H9 (cell line): ENCODE measurements around the gene CRACDL. TPM values are rescaled to one million over a fixed set of nuclear protein-coding genes. Genes with fewer than 3 reads are reported as not detected.

ENCODE experiments used
- DNase-seq: peaks from one replicate; pipeline ENCODE4 v3.0.0-alpha.2; 2017
- H2AFZ ChIP-seq: one replicate; pipeline ENCODE4 v1.6.1; 2013; ENCODE audit warnings: mild to moderate bottlenecking, low read length, control low read depth, moderate library complexity
- H2AK5ac ChIP-seq: 2 replicates; pipeline ENCODE4 v1.6.1; 2013; ENCODE audit warnings: low read length, control low read depth, mixed read lengths; ENCODE audit not compliant: insufficient read length
- H2BK120ac ChIP-seq: one replicate; pipeline ENCODE4 v1.6.1; 2013; ENCODE audit warnings: low read depth, mild to moderate bottlenecking, low read length, control low read depth, inconsistent platforms; ENCODE audit not compliant: poor library complexity, severe bottlenecking
- H2BK12ac ChIP-seq: 2 replicates; pipeline ENCODE4 v1.6.1; 2013; ENCODE audit warnings: low read length, control low read depth, mixed read lengths, low read depth; ENCODE audit not compliant: insufficient read length
- H2BK15ac ChIP-seq: 2 replicates; pipeline ENCODE4 v1.6.1; 2013; ENCODE audit warnings: low read depth, low read length, control low read depth
- H2BK20ac ChIP-seq: one replicate; pipeline ENCODE4 v1.6.1; 2013; ENCODE audit warnings: low read depth, mild to moderate bottlenecking, low read length, control low read depth, inconsistent platforms; ENCODE audit not compliant: poor library complexity, severe bottlenecking
- H2BK5ac ChIP-seq: 2 replicates; pipeline ENCODE4 v1.6.1; 2013; ENCODE audit warnings: low read length, control low read depth, mixed read lengths; ENCODE audit not compliant: insufficient read length
- H3K14ac ChIP-seq: 2 replicates; pipeline ENCODE4 v1.6.1; 2013; ENCODE audit warnings: low read length, control low read depth; ENCODE audit not compliant: insufficient read depth
- H3K18ac ChIP-seq: 2 replicates; pipeline ENCODE4 v1.6.1; 2013; ENCODE audit warnings: low read depth, mild to moderate bottlenecking, mixed read lengths, low read length, control low read depth; ENCODE audit not compliant: insufficient read length
- H3K23ac ChIP-seq: 2 replicates; pipeline ENCODE4 v1.6.1; 2013; ENCODE audit warnings: low read length, control low read depth, mixed read lengths, low read depth; ENCODE audit not compliant: insufficient read length
- H3K23me2 ChIP-seq: 2 replicates; pipeline ENCODE4 v1.6.1; 2013; ENCODE audit warnings: low read depth, mild to moderate bottlenecking, mixed read lengths, low read length, control low read depth; ENCODE audit not compliant: insufficient read length, poor library complexity, severe bottlenecking
- H3K27ac ChIP-seq: 2 replicates; pipeline ENCODE4 v1.5.1; 2013; ENCODE audit warnings: low read length, control low read depth, mixed read lengths, low read depth; ENCODE audit not compliant: insufficient read length
- H3K27me3 ChIP-seq: 2 replicates; pipeline ENCODE4 v1.6.1; 2013; ENCODE audit warnings: low read length, control low read depth, inconsistent platforms; ENCODE audit not compliant: insufficient read depth
- H3K4ac ChIP-seq: 2 replicates; pipeline ENCODE4 v1.6.1; 2013; ENCODE audit warnings: low read depth, mild to moderate bottlenecking, control low read depth, inconsistent platforms, low read length, moderate library complexity
- H3K4me1 ChIP-seq: 2 replicates; pipeline ENCODE4 v1.6.1; 2013; ENCODE audit warnings: low read length, control low read depth, inconsistent platforms; ENCODE audit not compliant: insufficient read depth
- H3K4me2 ChIP-seq: 2 replicates; pipeline ENCODE4 v1.6.1; 2013; ENCODE audit warnings: low read length, control low read depth, mixed read lengths; ENCODE audit not compliant: insufficient read length, insufficient read depth
- H3K56ac ChIP-seq: 2 replicates; pipeline ENCODE4 v1.6.1; 2013; ENCODE audit warnings: low read depth, mild to moderate bottlenecking, mixed read lengths, low read length, control low read depth; ENCODE audit not compliant: insufficient read length
- H3K79me1 ChIP-seq: 2 replicates; pipeline ENCODE4 v1.6.1; 2013; ENCODE audit warnings: low read depth, mild to moderate bottlenecking, moderate library complexity, low read length, control low read depth, inconsistent platforms; ENCODE audit not compliant: insufficient read depth, poor library complexity, severe bottlenecking
- H3K79me2 ChIP-seq: 2 replicates; pipeline ENCODE4 v1.6.1; 2013; ENCODE audit warnings: low read length, control low read depth, inconsistent platforms; ENCODE audit not compliant: insufficient read depth
- H3K9ac ChIP-seq: 2 replicates; pipeline ENCODE4 v1.6.1; 2013; ENCODE audit warnings: low read length, control low read depth, mixed read lengths; ENCODE audit not compliant: insufficient read length; ENCODE audit errors: extremely low read depth
- H3K9me3 ChIP-seq: one replicate; pipeline ENCODE4 v1.6.1; 2013; ENCODE audit warnings: low read depth, low read length, inconsistent platforms; ENCODE audit not compliant: control insufficient read depth
- H3T11ph ChIP-seq: one replicate; pipeline ENCODE4 v1.6.1; 2013; ENCODE audit warnings: mild to moderate bottlenecking, low read length, control low read depth, inconsistent platforms
- H4K20me1 ChIP-seq: one replicate; pipeline ENCODE4 v1.6.1; 2013; ENCODE audit not compliant: control insufficient read depth, insufficient read length, insufficient read depth
- H4K5ac ChIP-seq: 2 replicates; pipeline ENCODE4 v1.6.1; 2013; ENCODE audit warnings: low read depth, mild to moderate bottlenecking, mixed read lengths, low read length, control low read depth; ENCODE audit not compliant: insufficient read length
- H4K8ac ChIP-seq: replicated peaks from 2 replicates; pipeline ENCODE4 v1.6.1; 2013; ENCODE audit warnings: low read length, control low read depth, mixed read lengths, low read depth; ENCODE audit not compliant: insufficient read length
- H4K91ac ChIP-seq: 2 replicates; pipeline ENCODE4 v1.6.1; 2013; ENCODE audit warnings: low read depth, mild to moderate bottlenecking, moderate library complexity, mixed read lengths, low read length, control low read depth; ENCODE audit not compliant: insufficient read length
- H3K27ac Mint-ChIP-seq, 3 experiments: 2 replicates in 2 of 3; 3 replicates in 1 of 3; pipeline ENCODE4 v1.8.0; 2020 to 2021; ENCODE audit warnings: mixed read lengths in 3 of 3, mild to moderate bottlenecking in 1 of 3, moderate library complexity in 1 of 3
- H3K27me3 Mint-ChIP-seq: 2 replicates; pipeline ENCODE4 v1.8.0; 2021; ENCODE audit warnings: low read depth, mild to moderate bottlenecking, moderate library complexity, mixed read lengths
- H3K36me3 Mint-ChIP-seq, 3 experiments: 2 replicates in 2 of 3; 3 replicates in 1 of 3; pipeline ENCODE4 v1.8.0; 2020 to 2021; ENCODE audit warnings: low read depth in 3 of 3, mixed read lengths in 3 of 3; ENCODE audit not compliant: insufficient read depth in 1 of 3
- H3K4me1 Mint-ChIP-seq, 2 experiments: 2 replicates each; pipeline ENCODE4 v1.8.0; 2020; ENCODE audit warnings: mixed read lengths in 2 of 2
- H3K4me3 Mint-ChIP-seq, 2 experiments: 2 replicates in 1 of 2; 3 replicates in 1 of 2; pipeline ENCODE4 v1.8.0; 2020 to 2021; ENCODE audit warnings: mild to moderate bottlenecking in 2 of 2, mixed read lengths in 2 of 2, moderate library complexity in 1 of 2
- H3K9me3 Mint-ChIP-seq, 2 experiments: 2 replicates in 1 of 2; 3 replicates in 1 of 2; pipeline ENCODE4 v1.8.0; 2020; ENCODE audit warnings: mild to moderate bottlenecking in 2 of 2, mixed read lengths in 2 of 2, moderate library complexity in 1 of 2
- CTCF ChIP-seq: fragments of 200-600 bp; sonication (generic); conservative IDR thresholded peaks from 3 replicates; pipeline ENCODE4 v1.8.0; 2021; ENCODE audit warnings: antibody characterized with exemption, mild to moderate bottlenecking
- WGBS: extraction: QIAGEN DNeasy Blood & Tissue Kit; methylation state at CpG from one replicate; pipeline ENCODE4 v1.1.7; 2013; ENCODE audit warnings: missing lambda C conversion rate, low lambda C conversion rate, mixed read lengths; ENCODE audit not compliant: insufficient read length; ENCODE audit errors: extremely low coverage; 5-methylcytosine and 5-hydroxymethylcytosine counted together
- total RNA-seq: library from RNA; stranded (reverse); gene quantifications from 2 replicates; pipeline ENCODE4 v1.2.1, GENCODE V29; 2021

The CRACDL gene
- total RNA-seq, 1 experiment from 2014 or later = 0.48 TPM

DNA sequence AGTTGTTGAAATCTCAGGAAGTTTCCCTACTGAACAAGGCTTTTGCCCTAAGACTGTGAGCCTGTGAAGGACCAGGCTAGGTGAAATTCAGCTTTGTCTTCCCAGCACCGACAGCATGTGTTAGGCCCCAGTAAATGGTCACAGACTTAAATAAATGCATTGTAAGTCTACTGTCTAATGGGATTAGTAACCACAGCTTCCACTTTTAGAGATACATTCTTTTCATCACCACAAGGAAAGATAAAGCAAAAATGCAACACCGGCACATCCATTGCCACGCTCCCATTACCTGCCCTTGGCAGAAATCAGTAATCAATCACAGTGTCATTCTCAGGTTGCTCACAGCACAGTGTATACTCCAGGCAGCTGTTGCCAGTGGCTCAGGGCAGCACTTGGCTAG is 59.3 kb downstream of the CRACDL start:
- DNase-seq = no peak
- Mint-ChIP-seq H3K9me3 (no peaks in the 10 kb centered on the region), H3K27me3 (no peaks in the 10 kb centered on the region; the same call in 1 of the 2 replicates), H3K27ac (no peak overlapping the region; a peak in 1 of 7 replicates), H3K36me3 (no peaks in the 10 kb centered on the region; a peak in 1 of 7 replicates), H3K4me1 (no peaks in the 10 kb centered on the region; a peak in 1 of 4 replicates), H3K4me3 (no peak overlapping the region)
- Histone ChIP-seq H2AK5ac (no peak overlapping the region), H3K14ac (no peak overlapping the region), H2AFZ (no peak overlapping the region), H4K20me1 (no peaks in the 10 kb centered on the region), H3K18ac (no peak overlapping the region), H4K5ac (no peak overlapping the region), H3K9ac (no peak overlapping the region), H2BK120ac (no peak overlapping the region), H3K27ac (no peak overlapping the region), H3K4me1 (no peaks in the 10 kb centered on the region), H3K27me3 (no peaks in the 10 kb centered on the region), H2BK20ac (no peak overlapping the region), H3K23me2 (no peaks in the 10 kb centered on the region), H3K23ac (no peak overlapping the region), H3K4ac (no peak overlapping the region), H3T11ph (no peak overlapping the region), H3K56ac (no peak overlapping the region), H4K91ac (no peak overlapping the region), H3K79me1 (no peaks in the 10 kb centered on the region), H4K8ac (no peak overlapping the region), H3K4me2 (no peak overlapping the region), H2BK15ac (no peak overlapping the region), H3K79me2 (no peaks in the 10 kb centered on the region), H2BK5ac (no peak overlapping the region), H2BK12ac (no peak overlapping the region), H3K9me3 (no peaks in the 10 kb centered on the region)
- WGBS = no CpG with 5 or more reads among the region's 3 CpGs
- TF ChIP-seq CTCF = no peak
